ENCODE data around the gene SRP68.

DNA sequence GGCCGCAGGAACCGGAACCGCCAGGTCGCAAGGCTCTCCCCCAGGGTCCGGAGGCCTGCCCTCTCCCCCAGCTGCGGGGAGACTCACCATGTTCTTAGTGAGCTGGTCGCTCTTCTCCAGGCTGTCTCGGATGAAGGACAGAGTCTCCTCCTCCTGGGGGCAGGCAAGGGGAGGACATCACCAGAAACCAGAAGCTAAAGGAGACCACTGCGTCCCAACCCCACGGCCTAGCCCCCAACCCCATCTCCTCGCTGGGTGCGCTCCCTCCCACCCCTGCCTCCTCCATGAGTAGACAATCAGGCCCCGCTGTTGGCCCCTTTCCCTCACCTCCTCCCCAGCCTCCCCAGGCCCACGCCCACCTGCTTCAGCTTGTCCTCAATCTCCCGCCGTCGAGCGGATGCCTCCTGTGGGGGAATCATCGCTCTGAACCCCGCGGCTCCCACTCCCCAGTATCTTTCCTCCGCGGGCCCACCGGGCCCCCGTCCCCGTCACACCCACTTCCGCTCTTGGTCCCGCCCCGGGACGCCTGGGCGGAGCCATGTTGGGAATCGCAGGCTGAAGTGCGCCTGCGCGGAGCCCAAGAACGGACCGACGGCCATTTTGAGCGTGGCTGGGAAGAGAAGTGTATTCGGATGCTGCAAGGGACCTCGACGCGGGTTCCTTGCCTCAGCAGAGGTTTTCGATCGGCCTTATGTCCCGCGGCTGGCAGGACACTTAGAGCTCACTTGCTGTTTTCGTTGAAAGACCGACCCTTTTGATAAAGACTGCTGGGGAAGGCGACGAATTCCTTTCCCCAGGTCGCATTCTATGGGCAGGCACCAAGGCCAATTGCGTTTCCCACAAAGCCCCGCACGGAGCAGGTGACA is 31.2 kb upstream of the SRP68 start, which contains the start of gene EXOC7:
- TF ChIP-seq POLR2AphosphoS5 (IDR thresholded peaks at IDR 0.05; ENCODE audit: low read depth), result peak; percentile 97
- TF ChIP-seq, protein P1, sequence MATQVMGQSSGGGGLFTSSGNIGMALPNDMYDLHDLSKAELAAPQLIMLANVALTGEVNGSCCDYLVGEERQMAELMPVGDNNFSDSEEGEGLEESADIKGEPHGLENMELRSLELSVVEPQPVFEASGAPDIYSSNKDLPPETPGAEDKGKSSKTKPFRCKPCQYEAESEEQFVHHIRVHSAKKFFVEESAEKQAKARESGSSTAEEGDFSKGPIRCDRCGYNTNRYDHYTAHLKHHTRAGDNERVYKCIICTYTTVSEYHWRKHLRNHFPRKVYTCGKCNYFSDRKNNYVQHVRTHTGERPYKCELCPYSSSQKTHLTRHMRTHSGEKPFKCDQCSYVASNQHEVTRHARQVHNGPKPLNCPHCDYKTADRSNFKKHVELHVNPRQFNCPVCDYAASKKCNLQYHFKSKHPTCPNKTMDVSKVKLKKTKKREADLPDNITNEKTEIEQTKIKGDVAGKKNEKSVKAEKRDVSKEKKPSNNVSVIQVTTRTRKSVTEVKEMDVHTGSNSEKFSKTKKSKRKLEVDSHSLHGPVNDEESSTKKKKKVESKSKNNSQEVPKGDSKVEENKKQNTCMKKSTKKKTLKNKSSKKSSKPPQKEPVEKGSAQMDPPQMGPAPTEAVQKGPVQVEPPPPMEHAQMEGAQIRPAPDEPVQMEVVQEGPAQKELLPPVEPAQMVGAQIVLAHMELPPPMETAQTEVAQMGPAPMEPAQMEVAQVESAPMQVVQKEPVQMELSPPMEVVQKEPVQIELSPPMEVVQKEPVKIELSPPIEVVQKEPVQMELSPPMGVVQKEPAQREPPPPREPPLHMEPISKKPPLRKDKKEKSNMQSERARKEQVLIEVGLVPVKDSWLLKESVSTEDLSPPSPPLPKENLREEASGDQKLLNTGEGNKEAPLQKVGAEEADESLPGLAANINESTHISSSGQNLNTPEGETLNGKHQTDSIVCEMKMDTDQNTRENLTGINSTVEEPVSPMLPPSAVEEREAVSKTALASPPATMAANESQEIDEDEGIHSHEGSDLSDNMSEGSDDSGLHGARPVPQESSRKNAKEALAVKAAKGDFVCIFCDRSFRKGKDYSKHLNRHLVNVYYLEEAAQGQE (IDR thresholded peaks at IDR 0.05; ENCODE audit: insufficient replicate concordance, low read depth), result peak; percentile 62
- TF ChIP-seq, protein P2, sequence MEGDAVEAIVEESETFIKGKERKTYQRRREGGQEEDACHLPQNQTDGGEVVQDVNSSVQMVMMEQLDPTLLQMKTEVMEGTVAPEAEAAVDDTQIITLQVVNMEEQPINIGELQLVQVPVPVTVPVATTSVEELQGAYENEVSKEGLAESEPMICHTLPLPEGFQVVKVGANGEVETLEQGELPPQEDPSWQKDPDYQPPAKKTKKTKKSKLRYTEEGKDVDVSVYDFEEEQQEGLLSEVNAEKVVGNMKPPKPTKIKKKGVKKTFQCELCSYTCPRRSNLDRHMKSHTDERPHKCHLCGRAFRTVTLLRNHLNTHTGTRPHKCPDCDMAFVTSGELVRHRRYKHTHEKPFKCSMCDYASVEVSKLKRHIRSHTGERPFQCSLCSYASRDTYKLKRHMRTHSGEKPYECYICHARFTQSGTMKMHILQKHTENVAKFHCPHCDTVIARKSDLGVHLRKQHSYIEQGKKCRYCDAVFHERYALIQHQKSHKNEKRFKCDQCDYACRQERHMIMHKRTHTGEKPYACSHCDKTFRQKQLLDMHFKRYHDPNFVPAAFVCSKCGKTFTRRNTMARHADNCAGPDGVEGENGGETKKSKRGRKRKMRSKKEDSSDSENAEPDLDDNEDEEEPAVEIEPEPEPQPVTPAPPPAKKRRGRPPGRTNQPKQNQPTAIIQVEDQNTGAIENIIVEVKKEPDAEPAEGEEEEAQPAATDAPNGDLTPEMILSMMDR (IDR thresholded peaks at IDR 0.05; ENCODE audit: insufficient read depth, low read length), result no peak
